Central memory CD8-positive, alpha-beta T cell (primary cell): ENCODE measurements around the gene CCDC27.

Experiments used
- ATAC-seq: fragments of 150-1000 bp; cut with Tn5 transposase; replicated peaks from 2 replicates; pipeline ENCODE4 v1.10.0; 2022; ENCODE audit warnings: mild to moderate bottlenecking, moderate FRiP score, moderate number of reproducible peaks; ENCODE audit not compliant: poor library complexity, severe bottlenecking; ENCODE audit errors: extremely low read depth
- DNase-seq, 2 donors: peaks; one replicate each; pipeline ENCODE4 v3.0.0; 2021; ENCODE audit warnings: low spot score in 2 of 2
- H3K27ac Mint-ChIP-seq: one replicate; pipeline ENCODE4 v1.8.0; 2022; ENCODE audit warnings: low read depth, mild to moderate bottlenecking, moderate library complexity, mixed read lengths
- H3K27me3 Mint-ChIP-seq: one replicate; pipeline ENCODE4 v1.8.0; 2022; ENCODE audit warnings: mixed read lengths
- H3K36me3 Mint-ChIP-seq: one replicate; pipeline ENCODE4 v1.8.0; 2022; ENCODE audit warnings: mild to moderate bottlenecking, moderate library complexity, mixed read lengths; ENCODE audit not compliant: insufficient read depth
- H3K4me1 Mint-ChIP-seq: one replicate; pipeline ENCODE4 v1.8.0; 2022; ENCODE audit warnings: mixed read lengths
- H3K4me3 Mint-ChIP-seq: one replicate; pipeline ENCODE4 v1.8.0; 2022; ENCODE audit warnings: mild to moderate bottlenecking, moderate library complexity, mixed read lengths
- H3K9me3 Mint-ChIP-seq: one replicate; pipeline ENCODE4 v1.8.0; 2022; ENCODE audit warnings: mixed read lengths

The CCDC27 gene

DNA sequence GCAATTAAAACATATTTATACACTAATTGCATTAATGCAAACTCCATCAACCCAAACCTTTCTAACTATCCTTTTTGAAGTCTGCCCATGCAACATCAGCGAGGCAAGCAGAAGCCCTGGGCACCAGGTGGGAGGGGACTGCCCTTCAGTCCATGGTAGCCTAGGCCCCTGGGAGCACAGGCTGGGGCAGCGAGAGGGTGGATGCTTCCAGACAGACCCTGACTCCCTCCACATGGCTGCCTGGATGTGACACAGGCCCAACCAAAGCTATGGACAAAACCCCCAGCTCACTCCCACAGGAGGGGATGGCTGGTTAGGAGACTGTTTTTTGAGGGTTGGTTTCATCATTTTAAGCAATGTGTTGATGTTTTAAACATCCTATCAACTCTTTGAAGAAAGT, 61.8 kb downstream of the CCDC27 start:
- Mint-ChIP-seq H3K36me3 (peaks cover 18% of the 10 kb centered on the region), H3K4me1 (peaks cover 12% of the 10 kb centered on the region), H3K27ac (no peak overlapping the region), H3K27me3 (no peaks in the 10 kb centered on the region), H3K9me3 (no peaks in the 10 kb centered on the region), H3K4me3 (no peak overlapping the region)
- no peak for DNase-seq
- no peak for ATAC-seq

DNA sequence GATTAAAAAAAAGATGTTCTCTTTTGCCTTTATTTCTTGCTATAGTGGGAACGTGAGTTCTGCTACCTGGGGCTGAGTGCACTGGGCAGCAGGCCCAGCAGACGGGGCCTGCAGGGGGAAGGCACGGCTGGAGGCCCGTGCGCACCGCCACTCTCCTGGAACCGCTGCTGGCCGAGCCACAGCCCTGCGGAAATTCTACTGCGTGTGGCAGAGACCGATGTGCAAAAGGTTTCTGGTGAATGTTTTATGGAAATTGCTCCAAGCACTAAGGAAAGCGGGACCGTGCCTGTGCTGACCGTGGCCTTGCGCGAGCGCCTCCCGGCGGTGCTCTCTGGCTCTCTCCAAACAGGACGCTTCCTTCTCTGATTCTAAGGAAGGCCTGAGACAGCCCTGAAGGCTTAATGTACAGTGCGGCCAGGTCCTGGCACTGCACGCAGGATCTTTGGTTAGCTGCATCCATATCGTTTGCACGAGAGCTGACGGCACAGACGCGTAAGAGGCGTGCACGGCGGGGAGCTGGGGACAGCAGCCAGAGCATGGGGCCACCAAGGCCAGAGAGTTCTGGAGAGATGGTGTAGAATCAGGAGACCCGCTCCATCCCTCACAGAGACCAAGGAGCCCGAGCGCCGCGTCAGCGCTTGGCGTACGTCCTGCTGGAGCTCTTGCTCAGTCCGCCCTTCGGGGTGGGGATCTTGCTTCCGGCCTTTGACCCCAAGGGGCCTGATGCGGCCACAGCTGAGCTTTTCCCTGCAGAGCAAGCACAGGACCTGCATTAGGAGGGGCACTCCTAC, 62.7 kb downstream of the CCDC27 start:
- no peak for ATAC-seq
- Mint-ChIP-seq H3K4me1 (peaks cover 10% of the 10 kb centered on the region), H3K9me3 (no peaks in the 10 kb centered on the region), H3K27ac (no peak overlapping the region), H3K36me3 (peaks cover 22% of the 10 kb centered on the region), H3K27me3 (no peaks in the 10 kb centered on the region), H3K4me3 (no peak overlapping the region)
- DNase-seq, result no peak

DNA sequence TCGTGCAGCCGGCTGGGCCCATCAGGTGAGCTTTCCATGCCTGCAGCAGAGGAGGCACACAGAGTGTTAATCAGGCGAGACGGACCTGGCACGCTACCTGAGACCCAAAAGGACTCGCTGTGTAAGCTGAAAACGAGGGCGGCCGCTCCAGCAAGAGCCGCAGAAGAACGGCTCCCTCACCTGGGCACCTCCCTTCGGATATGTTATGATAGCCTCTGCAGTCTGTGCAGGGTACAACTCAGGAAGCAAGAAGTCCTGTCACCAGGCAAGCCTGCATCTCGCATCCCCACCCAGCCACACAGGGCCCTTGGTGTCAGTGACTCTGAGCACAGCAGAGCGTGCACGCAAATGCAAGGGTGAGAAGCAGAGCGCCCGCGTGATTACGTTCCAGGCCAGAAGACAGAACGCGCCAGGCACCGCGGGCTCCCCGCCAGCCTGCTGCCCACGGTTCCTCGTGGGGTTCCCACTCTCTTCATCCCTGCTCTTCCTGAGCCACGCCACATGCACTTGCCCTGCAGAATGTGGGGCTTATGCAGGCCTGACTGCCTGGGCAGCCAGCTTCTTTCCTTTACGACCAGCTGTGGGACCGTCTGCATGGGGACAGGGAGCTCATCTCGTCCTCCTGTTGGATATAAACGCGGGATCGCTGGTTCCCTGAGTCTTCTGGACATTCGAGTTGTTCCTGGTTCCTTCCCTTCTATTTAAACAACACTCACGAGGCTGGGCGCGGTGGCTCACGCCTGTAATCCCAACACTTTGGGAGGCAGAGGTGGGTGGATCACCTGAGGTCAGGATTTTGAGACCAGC, 64.3 kb downstream of the CCDC27 start:
- no peaks in the 10 kb centered on the region for H3K9me3 Mint-ChIP-seq
- H3K27ac Mint-ChIP-seq, result no peak overlapping the region
- peaks cover 23% of the 10 kb centered on the region for H3K36me3 Mint-ChIP-seq
- ATAC-seq (no peak), DNase-seq (no peak)
- H3K4me1 Mint-ChIP-seq, result peaks cover 6% of the 10 kb centered on the region
- H3K4me3 Mint-ChIP-seq, result no peak overlapping the region
- no peaks in the 10 kb centered on the region for H3K27me3 Mint-ChIP-seq

DNA sequence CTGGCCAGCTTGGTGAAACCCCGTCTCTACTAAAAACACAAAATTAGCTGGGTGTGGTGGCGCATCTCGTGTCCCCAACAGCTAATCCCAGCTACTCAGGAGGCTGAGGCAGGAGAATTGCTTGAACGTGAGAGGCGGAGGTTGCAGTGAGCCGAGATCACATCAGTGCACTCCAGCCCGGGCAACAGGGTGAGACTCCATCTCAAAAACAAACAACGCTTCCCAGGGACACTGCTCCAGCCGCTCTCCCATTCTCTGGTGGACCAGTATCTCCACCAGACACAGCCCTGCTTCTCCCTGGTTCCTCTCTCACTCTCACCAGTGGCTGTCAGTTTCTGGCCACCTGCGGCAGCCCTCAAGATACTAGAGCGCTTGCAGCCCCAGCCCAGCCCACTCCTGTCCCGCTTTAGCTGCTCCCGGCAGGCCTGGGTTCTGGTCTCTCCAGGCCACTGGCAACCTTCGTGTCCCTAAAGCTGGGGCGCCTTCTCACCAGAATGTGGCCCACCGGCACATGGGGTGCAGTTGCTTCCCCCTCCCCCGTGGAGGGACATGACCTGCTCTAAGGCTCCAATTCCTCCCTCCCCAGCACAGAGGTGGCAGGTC, 65.0 kb downstream of the CCDC27 start:
- peaks cover 6% of the 10 kb centered on the region for H3K4me1 Mint-ChIP-seq
- no peak overlapping the region for H3K4me3 Mint-ChIP-seq
- H3K27ac Mint-ChIP-seq, result no peak overlapping the region

DNA sequence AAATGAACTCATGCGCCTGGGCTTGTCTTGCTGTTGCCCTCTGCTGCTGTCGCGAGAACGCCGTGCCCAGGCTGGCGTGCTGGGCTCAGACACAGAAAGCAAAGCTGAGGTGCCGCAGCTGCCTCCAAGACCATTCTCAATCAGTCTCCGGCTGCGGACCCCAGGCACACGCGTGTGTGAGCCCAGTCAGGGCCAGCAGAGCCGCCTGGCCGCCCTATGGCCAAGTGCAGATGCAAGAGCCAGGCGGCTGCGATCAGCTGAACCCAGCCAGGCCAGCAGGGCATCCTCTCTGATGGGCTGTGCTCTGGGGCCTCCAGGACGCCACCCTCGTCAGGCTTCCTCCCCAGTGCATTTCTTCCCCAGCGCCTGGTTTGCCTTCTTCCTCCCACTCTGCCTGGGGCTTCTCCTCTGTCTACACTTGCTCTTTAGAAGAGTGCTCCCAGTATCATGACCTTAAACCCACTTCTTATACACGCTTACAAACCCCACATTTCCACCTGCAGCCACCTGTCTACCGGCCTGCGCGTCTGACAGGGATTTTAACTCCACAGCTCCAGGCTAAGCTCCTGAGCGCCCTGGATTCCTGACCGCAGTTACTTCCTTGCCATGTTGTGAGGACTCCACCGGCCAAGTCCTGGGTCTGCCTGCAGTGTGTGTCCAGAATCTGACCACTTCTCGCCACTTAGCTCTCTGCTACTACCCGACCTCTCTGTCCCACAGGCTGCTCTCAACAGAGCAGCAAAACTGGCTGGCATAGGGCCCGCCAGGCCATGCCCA, 65.8 kb downstream of the CCDC27 start:
- no peaks in the 10 kb centered on the region for H3K27me3 Mint-ChIP-seq
- H3K27ac Mint-ChIP-seq, result no peak overlapping the region
- no peaks in the 10 kb centered on the region for H3K9me3 Mint-ChIP-seq
- DNase-seq (no peak), ATAC-seq (no peak)
- no peak overlapping the region for H3K4me3 Mint-ChIP-seq
- peaks cover 23% of the 10 kb centered on the region for H3K36me3 Mint-ChIP-seq
- H3K4me1 Mint-ChIP-seq, result peaks cover 6% of the 10 kb centered on the region

More for the DNA sequence above, 65.0 kb downstream of the CCDC27 start:
- Mint-ChIP-seq H3K36me3 (peaks cover 23% of the 10 kb centered on the region), H3K9me3 (no peaks in the 10 kb centered on the region), H3K27me3 (no peaks in the 10 kb centered on the region)
- ATAC-seq (no peak), DNase-seq (no peak)

DNA sequence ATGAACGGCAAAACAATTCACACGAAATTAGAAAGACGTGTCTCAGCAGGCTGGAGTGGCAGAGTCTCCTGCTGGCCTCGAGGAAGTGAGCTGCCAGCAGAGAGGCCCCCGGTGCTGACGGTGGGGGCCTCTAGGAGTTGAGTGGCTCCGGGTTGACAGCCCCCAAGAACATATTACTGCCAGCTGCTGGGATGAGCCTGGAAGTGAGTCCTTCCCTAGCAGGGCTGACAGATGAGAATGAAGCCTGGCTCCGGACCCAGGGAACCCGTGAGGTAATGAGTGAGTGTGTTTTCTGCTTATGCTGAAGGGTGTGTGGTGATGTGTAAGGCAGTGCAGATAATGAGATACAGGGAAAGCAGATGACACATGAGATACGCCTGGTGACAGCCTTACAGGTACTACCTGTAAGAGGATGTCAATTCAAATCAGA, 67.5 kb downstream of the CCDC27 start:
- Mint-ChIP-seq H3K4me3 (no peak overlapping the region), H3K4me1 (peaks cover 6% of the 10 kb centered on the region), H3K36me3 (peaks cover 19% of the 10 kb centered on the region), H3K27me3 (no peaks in the 10 kb centered on the region), H3K27ac (no peak overlapping the region), H3K9me3 (no peaks in the 10 kb centered on the region)
- ATAC-seq, result no peak
- no peak for DNase-seq

DNA sequence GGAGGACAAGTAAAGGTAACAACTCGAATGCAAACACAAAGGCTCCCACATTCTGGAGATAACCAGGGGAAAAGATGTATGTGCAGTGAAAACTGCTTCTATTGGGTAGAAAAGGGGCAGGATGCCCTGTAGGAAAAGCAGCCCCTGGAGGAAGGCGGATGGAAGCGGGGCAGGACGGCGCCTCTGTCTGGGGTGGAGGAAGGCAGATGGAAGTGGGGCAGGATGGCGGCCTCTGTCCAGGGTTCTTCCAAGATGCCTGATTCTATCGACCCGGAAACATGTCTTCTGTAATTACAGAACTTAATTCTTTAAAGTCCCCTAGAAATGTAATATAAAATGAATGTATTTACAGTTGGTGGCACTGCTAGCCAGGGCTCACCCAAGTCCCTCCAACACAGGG, 68.1 kb downstream of the CCDC27 start:
- peaks cover 6% of the 10 kb centered on the region for H3K4me1 Mint-ChIP-seq
- H3K4me3 Mint-ChIP-seq, result no peak overlapping the region
- DNase-seq (no peak), ATAC-seq (no peak)
- peaks cover 15% of the 10 kb centered on the region for H3K36me3 Mint-ChIP-seq
- no peaks in the 10 kb centered on the region for H3K27me3 Mint-ChIP-seq
- no peaks in the 10 kb centered on the region for H3K9me3 Mint-ChIP-seq
- no peak overlapping the region for H3K27ac Mint-ChIP-seq

DNA sequence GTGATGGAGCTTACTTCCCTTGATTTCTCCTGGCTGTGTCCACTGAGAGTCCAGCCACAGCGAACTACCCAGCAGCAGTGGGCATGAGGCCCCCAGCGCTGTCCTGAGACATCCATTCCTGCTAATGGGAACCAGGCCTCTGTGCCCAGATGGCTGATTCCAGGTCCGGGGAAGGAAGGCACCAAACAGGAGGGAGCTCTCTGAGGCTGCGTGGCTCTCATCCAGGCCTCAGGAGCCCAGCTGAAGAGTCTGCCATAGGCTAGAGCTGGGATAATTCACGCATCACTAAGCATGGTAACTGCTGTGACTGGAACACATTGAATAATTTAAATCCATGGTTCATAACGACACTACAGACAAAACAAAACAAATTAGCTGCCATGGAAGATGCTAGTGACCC, 68.8 kb downstream of the CCDC27 start:
- Mint-ChIP-seq H3K9me3 (no peaks in the 10 kb centered on the region), H3K4me1 (peaks cover 6% of the 10 kb centered on the region), H3K27me3 (no peaks in the 10 kb centered on the region), H3K4me3 (no peak overlapping the region), H3K36me3 (peaks cover 17% of the 10 kb centered on the region), H3K27ac (no peak overlapping the region)
- DNase-seq (no peak), ATAC-seq (no peak)
